NCI-H1694 (cell line): ENCODE data around the gene TBX15.
"Not testable (repeated sequence)": the region's sequence is repeated elsewhere in the genome, so short reads cannot be mapped to it uniquely, and the experiment has no call there.

Experiments used
- DNase-seq: peaks from one replicate; lab custom pipeline; 2025; lab: John Stamatoyannopoulos, UW

TBX15 gene

DNA sequence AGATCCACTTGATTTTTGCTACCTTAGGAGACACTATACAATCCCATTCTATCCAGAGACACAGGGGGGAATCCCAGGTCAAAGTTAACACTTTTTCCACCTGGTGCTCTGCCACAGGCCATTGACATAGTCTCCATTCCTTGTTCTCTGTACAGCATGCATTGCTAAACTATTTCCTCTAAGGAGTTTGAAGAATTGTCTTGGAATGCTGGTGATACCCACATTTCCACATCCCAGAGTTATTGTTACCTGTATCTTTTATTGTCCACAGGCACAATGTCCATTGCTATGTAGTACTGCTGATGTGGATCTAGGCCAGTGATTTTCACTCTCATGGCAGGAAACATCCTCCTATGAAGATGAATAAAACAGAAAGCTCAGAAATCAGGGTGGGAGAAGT lies 61.9 kb downstream of the TBX15 start:
- no peak for DNase-seq

DNA sequence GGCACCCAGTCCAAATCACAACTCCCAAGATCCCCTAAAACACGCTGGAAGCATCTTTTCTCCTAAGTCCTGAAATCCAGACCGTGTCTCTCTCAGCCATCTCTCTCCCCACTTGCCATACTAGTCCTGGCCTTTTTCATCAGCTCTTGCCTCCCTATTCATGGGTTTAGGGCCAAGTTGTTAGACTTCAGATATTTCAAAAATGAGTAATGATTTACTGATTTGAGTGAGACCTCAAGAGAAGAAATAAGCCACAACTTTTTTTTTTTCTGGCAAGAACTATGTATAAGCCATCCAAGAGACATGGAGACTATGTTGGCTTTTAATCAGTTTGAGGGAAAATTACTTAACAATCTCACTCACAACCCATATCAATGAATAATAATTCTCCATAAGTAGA lies 62.5 kb downstream of the TBX15 start:
- DNase-seq: no peak

DNA sequence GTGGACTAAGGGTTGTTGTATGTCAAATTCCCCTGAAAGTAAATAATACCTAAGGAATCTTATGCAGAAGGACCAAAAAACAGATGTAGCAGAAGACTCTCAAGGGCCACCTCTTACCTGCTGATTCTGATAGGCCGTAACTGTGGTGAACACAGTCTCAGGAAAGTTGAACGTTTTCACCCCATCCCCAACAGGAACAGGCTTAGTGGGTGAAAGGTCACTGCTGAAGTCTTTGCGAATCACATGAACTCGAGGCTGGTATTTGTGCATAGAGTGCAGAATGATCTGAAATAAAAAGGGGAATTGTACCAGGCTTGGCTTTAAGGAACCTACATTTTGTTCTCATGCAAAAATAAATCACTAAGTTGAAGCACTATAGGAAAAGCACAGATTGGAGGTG lies 64.8 kb downstream of the TBX15 start:
- DNase-seq: no peak

DNA sequence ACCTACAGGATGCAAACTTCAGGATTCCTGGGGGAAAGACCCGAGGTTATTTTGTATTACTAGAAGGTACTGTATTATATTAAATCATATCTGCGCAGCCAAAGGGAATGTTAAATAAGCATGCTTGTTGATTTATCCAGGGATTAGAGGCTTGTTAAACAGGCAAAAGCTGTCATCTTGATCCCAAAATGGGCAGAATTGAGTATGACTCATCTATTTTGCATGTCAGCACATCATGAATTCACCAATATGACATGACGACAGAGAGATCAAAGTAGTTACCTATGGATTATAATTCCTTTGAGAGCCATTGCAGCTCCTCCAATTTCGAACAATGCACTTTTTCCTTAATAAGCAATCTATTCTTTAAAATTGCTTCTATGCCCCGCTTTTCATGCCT lies 66.1 kb downstream of the TBX15 start:
- DNase-seq: no peak

- DNase-seq: no peak
These were observed 67.9 kb downstream of the TBX15 start for GRCh38 chr1:118920124-118920717.

DNA sequence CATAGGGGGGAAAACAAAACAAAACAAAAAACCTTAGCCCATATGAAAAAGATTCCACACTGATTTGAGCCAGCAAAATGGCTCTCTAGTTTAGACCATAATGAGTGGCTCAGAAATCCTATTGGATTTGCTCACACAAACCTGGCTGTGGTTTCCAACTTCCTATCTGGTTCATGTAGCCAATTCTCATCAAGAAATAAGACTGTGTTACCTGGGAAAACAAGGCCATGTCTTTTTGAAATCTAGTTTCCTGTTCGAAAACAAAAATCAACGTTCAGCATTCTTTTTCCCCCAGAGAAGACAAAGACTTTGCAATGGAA lies 69.2 kb downstream of the TBX15 start:
- no peak for DNase-seq

DNA sequence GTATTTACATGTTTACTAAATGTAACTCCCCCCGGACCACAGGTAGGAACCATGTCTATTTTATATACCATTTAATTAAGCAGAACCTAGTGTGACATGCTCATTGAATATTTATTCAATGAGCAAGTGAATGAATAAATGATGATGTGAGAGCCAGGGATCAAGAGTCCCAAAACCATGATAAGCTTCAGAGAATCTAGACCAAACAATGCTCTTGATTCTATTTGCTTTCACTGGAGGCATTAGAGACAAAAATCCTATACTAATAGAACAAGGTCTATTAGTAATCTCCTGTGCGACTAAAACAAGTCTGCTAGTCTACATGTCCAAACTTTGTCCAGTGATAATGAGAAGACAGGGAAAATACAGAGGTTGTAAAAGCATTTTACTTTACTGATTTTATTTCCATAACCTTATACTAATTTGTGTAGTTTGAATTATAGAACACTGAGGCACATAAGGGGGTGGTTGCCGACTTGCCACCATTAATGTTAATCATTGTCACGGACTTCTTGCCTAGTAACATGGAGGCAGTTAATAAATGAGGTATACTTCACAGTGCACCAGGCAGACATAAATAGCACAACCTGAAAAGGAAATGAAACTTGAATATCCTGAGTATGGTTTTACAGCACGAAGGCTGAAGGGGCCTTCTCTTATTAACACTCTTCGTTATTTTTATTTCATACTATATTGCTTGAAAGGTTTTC lies 69.8 kb downstream of the TBX15 start:
- no peak for DNase-seq

DNA sequence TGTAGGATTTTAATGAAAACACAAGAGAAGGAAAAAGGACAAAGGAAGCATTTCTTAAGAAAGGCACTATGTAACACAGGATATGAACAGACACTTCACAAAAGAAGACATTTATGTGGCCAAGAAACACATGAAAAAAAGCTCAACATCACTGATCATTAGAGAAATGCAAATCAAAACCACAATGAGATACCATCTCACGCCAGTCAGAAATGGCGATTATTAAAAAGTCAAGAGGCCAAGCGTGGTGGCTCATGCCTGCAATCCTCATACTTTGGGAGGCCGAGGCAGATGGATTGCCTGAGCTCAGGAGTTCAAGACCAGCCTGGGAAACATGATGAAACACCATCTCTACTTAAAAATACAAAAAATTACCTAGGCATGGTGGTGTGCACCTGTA lies 71.8 kb downstream of the TBX15 start:
- not testable (repeated sequence) for DNase-seq

- DNase-seq: no peak
These were observed 73.6 kb downstream of the TBX15 start for GRCh38 chr1:118914379-118915161.

- DNase-seq: no peak
These were observed 74.3 kb downstream of the TBX15 start for GRCh38 chr1:118913818-118914217.

DNA sequence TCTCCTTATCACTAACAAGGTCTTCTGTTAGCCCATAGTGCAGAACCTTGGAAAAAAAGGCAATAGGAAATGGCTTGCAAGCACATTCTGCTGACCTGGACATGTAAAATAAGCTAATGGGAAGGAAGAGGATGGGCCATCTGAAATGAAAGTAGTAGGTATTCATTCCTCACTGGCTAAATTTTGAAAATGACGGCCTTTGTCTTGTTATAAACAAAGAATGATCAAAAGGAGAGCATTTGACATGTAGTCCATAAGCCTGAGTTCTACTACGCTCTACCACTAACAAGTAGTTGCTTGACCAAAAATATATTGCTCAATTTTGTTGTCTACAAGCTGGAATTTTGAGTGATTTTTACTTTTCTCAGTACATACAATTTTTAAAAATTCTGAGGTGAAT lies 75.6 kb downstream of the TBX15 start:
- no peak for DNase-seq

DNA sequence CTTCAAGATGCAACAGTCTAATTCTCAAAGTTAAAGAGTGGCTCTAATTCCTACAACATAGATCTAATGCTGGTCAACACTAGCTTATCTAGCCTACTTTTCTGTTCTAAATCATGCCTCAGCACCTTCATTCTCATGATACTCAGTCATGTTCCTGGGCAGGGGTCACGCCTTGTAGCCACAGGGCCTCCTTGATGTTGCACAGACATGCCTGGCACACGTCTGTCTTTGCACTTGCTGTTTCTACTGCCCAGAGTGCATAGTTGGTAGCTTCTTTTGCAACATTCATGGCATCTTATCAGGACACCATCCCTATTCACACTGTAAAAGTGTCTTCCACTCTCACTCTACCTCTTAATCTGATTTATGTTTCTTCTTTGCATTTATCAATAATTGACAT lies 76.6 kb downstream of the TBX15 start:
- DNase-seq: no peak

DNA sequence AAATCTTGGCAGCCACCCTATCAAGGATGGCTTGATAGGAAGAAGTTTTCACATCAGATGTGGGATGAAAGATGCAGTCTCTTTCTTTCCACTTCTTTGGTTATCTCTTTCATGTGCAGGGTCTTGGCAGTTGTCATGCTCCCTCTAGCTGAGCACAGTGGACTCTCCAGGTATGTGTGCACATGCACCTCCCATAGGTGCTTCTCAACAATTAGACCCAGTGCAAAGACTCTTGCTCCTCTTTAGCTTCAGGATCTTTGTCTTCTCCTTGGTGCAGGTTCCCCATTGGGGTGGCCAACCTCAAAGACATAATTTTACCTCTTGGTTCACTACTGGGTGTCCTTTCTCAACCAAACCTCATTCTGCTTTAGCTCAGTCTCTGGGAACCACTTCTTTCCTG lies 80.7 kb downstream of the TBX15 start:
- no peak for DNase-seq

DNA sequence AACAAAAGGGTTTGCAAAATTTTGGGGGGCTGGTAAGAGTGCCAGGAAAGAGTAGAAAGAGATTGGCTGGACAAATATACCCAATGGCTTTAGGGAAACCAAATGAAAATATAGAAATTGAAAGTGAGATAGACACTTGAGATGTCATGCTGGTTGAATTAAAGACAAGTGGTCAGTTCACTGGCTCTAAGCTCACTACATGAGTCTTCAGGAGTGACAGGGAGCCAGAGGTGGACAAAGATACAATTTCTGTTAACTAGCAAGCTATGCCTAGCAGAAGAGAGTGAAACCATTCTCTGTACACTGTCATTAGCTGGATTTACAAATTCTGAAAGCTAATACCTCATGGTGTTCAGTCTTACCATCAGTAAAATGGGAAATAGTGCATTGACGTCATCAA lies 82.5 kb downstream of the TBX15 start:
- DNase-seq: no peak

GRCh38 chr1:118905196-118905595 lies 82.9 kb downstream of the TBX15 start:
- DNase-seq: no peak

- DNase-seq: no peak
These were observed 85.4 kb downstream of the TBX15 start for GRCh38 chr1:118902711-118903191.

DNA sequence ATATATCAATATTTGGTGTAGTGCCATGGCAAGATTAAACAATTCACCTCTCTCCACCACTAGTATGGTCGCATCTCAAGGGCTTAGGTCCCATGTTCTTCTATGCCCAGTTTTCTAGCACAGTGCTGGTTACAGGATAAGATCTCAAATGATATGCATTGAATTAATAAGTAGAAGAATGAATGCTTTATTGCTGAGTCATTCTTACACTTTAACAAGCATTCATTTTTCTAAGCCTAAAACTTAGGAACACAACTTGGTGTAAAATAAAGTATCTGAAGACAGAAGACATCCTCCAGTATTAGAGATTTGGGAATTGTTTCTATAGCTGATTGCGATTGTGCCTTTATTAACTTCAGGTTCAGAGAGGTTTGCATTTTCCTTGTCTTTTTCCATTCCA lies 85.8 kb downstream of the TBX15 start:
- DNase-seq: no peak

DNA sequence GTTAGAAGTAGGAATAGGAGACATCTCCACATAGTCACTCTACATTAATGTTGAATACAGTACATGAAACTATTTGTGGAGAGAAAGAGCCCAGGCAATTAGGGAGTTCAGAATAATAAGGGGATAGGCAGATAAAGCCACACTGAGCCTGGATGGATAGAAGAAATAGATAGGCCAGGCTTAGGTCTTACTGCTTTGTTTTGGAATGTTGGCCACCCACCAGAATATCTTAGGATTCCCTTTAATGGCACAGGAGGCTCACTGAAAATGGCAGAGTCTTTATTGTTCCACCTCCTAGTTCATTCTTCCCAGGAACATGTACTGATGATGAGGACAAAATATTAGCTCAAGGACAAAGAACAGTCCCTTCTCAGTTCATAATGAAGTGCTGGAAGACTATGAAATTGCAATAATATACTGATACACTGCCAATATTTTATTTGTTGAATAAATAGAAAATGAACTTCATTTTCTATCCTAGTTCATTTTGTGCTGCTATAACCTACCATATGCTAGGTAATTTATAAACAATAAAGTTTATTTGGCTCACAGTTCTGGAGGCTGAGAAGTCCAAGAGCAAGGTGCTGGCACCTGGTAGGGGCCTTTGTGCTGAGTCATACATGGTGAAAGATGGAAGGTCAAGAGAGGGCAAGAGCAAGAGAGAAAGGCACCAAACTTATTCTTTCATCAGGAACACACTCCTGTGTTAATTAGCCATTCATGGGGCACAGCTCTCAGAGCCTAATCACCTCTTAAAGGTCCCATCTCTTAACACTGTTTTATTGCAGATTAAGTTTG lies 87.3 kb downstream of the TBX15 start:
- no peak for DNase-seq

- no peak for DNase-seq
These were observed 88.8 kb downstream of the TBX15 start for GRCh38 chr1:118899340-118899739.

- no peak for DNase-seq
These were observed 89.4 kb downstream of the TBX15 start for GRCh38 chr1:118898712-118899111.

DNA sequence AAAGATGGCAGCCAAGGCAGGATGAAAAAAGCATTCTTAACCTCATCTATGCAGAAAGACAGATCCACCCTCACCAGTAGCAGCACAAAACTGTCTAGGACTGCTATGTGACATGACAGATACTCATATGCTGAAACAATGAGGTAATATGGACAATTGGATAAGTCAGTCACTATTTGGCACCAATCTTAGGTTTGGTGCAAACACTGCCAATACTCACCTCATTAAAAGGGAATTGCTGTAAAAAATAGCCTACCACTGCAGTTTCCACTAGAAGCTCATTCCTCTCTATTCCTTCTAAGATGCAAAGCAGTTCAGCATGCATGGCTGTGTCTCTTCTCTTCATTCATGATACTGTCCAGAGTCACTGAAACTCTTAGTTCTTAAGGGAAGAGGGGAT lies 91.7 kb downstream of the TBX15 start:
- no peak for DNase-seq

GRCh38 chr1:118894836-118895235 lies 93.3 kb downstream of the TBX15 start:
- DNase-seq: no peak
